ENCODE data around the gene GRK5.

The GRK5 gene

DNA sequence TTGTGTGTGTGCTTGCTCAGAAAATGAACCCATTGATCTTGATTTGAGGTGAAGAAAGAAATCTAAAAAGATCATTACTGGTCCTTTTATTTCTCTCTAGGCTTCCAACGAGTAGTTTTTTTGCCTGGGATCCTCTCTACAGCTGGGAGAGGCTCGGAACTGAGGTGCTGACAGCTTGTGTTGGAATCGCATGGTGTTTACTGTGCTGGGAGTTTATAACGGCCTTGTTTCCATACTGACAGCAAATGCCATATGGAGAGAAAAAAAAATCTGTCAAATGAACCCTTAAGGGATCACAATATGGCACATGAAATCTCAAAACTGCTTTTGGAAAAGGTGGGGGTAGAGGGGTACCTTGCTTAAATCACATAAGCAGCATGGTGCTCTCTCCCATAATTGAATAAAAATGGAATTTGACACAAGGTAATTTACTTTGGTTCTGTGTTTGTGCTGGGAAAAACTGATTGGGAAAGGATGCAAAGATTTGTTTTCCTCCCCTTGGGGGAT, 170.1 kb downstream of the GRK5 start:
- H3K4me2 ChIP-seq (ENCODE audit: low read length): no peak overlapping the region
- no peak overlapping the region for H3K27ac ChIP-seq (ENCODE audit: low read depth, low read length)
- no peak overlapping the region for H2BK12ac ChIP-seq (ENCODE audit: low read length)
- no peaks in the 10 kb centered on the region for H3K9me3 ChIP-seq (ENCODE audit: insufficient read depth, low read depth, low read length)
- H4K12ac ChIP-seq (ENCODE audit: low read depth, low read length): no peak overlapping the region
- no peak overlapping the region for H3K4ac ChIP-seq (ENCODE audit: low read depth, low read length)
- H3K79me2 ChIP-seq (ENCODE audit: control insufficient read depth, insufficient read depth, low read length, poor library complexity): no peaks in the 10 kb centered on the region
- no peak overlapping the region for H4K8ac ChIP-seq (ENCODE audit: low read depth, low read length)
- no peak overlapping the region for H2AFZ ChIP-seq (ENCODE audit: insufficient read depth, low read length, poor library complexity)
- H2BK5ac ChIP-seq (ENCODE audit: low read depth, low read length, poor library complexity): no peak overlapping the region
- no peak overlapping the region for H3K18ac ChIP-seq (ENCODE audit: low read length)
- no peak overlapping the region for H2AK5ac ChIP-seq (ENCODE audit: low read length)
- DNase-seq: no peak
- no peak overlapping the region for H3K23ac ChIP-seq (ENCODE audit: low read length)
- no peaks in the 10 kb centered on the region for H3K27me3 ChIP-seq (ENCODE audit: insufficient read depth, low read length)
- no CpG with 5 or more reads among the region's 4 CpGs for WGBS (ENCODE audit: extremely low coverage, insufficient coverage, insufficient read length)
- H3K14ac ChIP-seq (ENCODE audit: low read length): no peak overlapping the region
- no peaks in the 10 kb centered on the region for H3K36me3 ChIP-seq (ENCODE audit: control insufficient read depth in 1 of 2, insufficient read depth in 2 of 2, low read length in 2 of 2)
- no peak overlapping the region for H4K91ac ChIP-seq (ENCODE audit: low read depth, low read length)
- no peak overlapping the region for H3K9ac ChIP-seq (ENCODE audit: low read length)
- no peak overlapping the region for H2BK120ac ChIP-seq (ENCODE audit: insufficient read depth, low read length, poor library complexity)
- no peaks in the 10 kb centered on the region for H3K4me1 ChIP-seq (ENCODE audit: control insufficient read depth in 1 of 2, insufficient read depth in 2 of 2, low read length in 2 of 2)
- no peaks in the 10 kb centered on the region for H3K79me1 ChIP-seq (ENCODE audit: low read length)
- H3K4me3 ChIP-seq (ENCODE audit: low read depth, low read length): no peak overlapping the region

DNA sequence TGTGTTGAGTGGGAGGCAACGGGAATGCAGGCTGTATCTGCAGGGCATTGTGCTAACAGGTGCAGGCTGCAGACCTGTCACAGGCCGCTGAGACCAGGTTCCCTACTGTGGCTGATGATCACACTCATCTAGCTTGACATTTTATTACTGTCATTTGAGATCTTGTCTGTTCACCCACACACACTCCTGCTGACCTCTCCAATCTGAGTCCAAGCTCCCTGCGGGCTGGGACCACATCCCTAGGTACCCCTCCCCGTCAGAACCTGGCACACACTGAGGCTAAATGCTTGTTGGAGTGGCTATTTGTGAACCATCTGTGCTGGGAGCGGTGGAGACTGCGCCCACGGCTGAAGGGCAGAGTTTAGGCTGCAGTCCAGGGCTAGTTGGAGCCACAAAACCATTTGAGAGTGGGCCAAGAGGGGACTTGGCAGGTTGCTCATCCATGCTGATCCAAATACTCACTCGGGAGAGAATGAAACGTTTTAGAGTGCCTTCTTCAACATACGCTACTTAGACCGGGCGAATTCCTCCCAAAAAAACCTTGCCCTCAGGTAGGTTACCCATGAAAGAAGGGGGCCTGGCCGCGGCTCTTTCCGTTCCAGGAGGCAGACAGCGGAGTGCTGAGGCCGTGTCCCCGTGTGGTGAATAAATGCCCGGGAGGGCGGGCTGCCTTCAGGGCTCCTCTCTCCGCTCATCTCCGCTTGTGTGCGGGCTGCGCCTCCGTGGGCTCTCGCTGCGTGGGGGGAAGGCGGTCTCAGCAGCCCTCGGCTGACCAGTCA, 170.8 kb downstream of the GRK5 start:
- Histone ChIP-seq H2AFZ (ENCODE audit: insufficient read depth, low read length, poor library complexity) (no peak overlapping the region), H3K18ac (ENCODE audit: low read length) (no peak overlapping the region), H3K27ac (ENCODE audit: low read depth, low read length) (no peak overlapping the region), H3K27me3 (ENCODE audit: insufficient read depth, low read length) (no peaks in the 10 kb centered on the region), H3K4me3 (ENCODE audit: low read depth, low read length) (no peak overlapping the region), H3K79me2 (ENCODE audit: control insufficient read depth, insufficient read depth, low read length, poor library complexity) (no peaks in the 10 kb centered on the region), H4K12ac (ENCODE audit: low read depth, low read length) (no peak overlapping the region), H2AK5ac (ENCODE audit: low read length) (no peak overlapping the region), H3K36me3 (ENCODE audit: control insufficient read depth in 1 of 2, insufficient read depth in 2 of 2, low read length in 2 of 2) (no peaks in the 10 kb centered on the region), H2BK5ac (ENCODE audit: low read depth, low read length, poor library complexity) (no peak overlapping the region), H3K9ac (ENCODE audit: low read length) (no peak overlapping the region), H4K8ac (ENCODE audit: low read depth, low read length) (no peak overlapping the region), H2BK120ac (ENCODE audit: insufficient read depth, low read length, poor library complexity) (no peak overlapping the region), H3K14ac (ENCODE audit: low read length) (no peak overlapping the region), H4K91ac (ENCODE audit: low read depth, low read length) (no peak overlapping the region), H3K23ac (ENCODE audit: low read length) (no peak overlapping the region), H2BK12ac (ENCODE audit: low read length) (no peak overlapping the region), H3K9me3 (ENCODE audit: insufficient read depth, low read depth, low read length) (no peaks in the 10 kb centered on the region), H3K4me2 (ENCODE audit: low read length) (no peak overlapping the region), H3K4me1 (ENCODE audit: control insufficient read depth in 1 of 2, insufficient read depth in 2 of 2, low read length in 2 of 2) (no peaks in the 10 kb centered on the region), H3K79me1 (ENCODE audit: low read length) (no peaks in the 10 kb centered on the region), H3K4ac (ENCODE audit: low read depth, low read length) (no peak overlapping the region)
- no CpG with 5 or more reads among the region's 29 CpGs for WGBS (ENCODE audit: extremely low coverage, insufficient coverage, insufficient read length)
- DNase-seq: no peak

DNA sequence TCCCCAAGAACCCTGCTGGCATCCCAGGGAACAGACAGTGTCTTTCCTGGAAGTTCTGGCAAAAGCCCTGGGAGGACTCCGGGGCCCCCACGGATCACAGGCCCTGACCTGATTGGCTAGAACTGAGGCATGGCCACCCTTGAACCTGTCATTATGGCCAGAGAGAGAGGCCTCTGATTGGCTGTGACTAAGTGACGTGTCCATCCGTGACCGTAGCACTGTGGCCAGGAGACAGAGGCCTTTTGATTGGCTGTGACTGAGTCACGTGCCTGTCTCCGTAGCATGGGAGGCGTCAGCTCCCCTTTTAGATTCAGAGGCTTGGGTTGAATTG, 171.3 kb downstream of the GRK5 start:
- Histone ChIP-seq H3K18ac (ENCODE audit: low read length) (no peak overlapping the region), H4K12ac (ENCODE audit: low read depth, low read length) (no peak overlapping the region), H3K27me3 (ENCODE audit: insufficient read depth, low read length) (no peaks in the 10 kb centered on the region), H4K8ac (ENCODE audit: low read depth, low read length) (no peak overlapping the region), H2BK5ac (ENCODE audit: low read depth, low read length, poor library complexity) (no peak overlapping the region), H3K4ac (ENCODE audit: low read depth, low read length) (no peak overlapping the region), H2BK12ac (ENCODE audit: low read length) (no peak overlapping the region), H3K14ac (ENCODE audit: low read length) (no peak overlapping the region), H3K9me3 (ENCODE audit: insufficient read depth, low read depth, low read length) (no peaks in the 10 kb centered on the region), H3K36me3 (ENCODE audit: control insufficient read depth in 1 of 2, insufficient read depth in 2 of 2, low read length in 2 of 2) (no peaks in the 10 kb centered on the region), H2AFZ (ENCODE audit: insufficient read depth, low read length, poor library complexity) (no peak overlapping the region), H3K4me2 (ENCODE audit: low read length) (no peak overlapping the region), H3K79me2 (ENCODE audit: control insufficient read depth, insufficient read depth, low read length, poor library complexity) (no peaks in the 10 kb centered on the region), H3K4me3 (ENCODE audit: low read depth, low read length) (no peak overlapping the region), H4K91ac (ENCODE audit: low read depth, low read length) (no peak overlapping the region), H3K23ac (ENCODE audit: low read length) (no peak overlapping the region), H2BK120ac (ENCODE audit: insufficient read depth, low read length, poor library complexity) (no peak overlapping the region), H3K9ac (ENCODE audit: low read length) (no peak overlapping the region), H3K4me1 (ENCODE audit: control insufficient read depth in 1 of 2, insufficient read depth in 2 of 2, low read length in 2 of 2) (no peaks in the 10 kb centered on the region), H3K27ac (ENCODE audit: low read depth, low read length) (no peak overlapping the region), H3K79me1 (ENCODE audit: low read length) (no peaks in the 10 kb centered on the region), H2AK5ac (ENCODE audit: low read length) (no peak overlapping the region)
- DNase-seq: no peak
- no CpG with 5 or more reads among the region's 8 CpGs for WGBS (ENCODE audit: extremely low coverage, insufficient coverage, insufficient read length)

DNA sequence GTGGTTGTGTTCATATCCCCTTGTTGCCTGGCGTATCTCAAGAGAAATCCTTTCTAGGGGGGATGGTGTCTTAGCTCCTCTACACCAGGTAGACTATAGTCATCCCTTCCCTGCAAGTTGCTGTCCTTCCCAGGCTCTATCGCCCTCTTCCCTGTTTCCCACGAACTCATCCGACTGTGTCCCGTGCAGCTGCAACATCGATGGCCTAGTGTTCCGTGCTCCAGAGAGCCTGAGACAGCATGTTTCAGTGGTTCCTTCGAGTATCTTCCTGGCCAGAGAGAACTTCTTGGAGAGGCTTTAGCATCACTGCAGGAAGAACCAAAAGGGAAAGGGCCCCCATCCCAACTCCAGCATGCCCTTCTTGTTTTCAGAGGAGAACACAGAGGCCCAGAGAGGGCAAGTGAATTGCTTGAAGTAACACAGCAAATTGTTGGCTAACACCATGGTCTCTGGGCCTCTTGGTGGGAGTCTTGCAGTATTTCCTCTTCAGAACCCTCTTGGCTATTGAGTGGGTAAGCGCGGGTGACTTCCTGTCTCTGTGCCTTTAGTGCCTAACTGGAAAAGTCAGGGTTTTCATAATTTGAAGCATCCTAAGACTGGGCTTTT, 172.2 kb downstream of the GRK5 start:
- DNase-seq: no peak
- Histone ChIP-seq H2BK12ac (ENCODE audit: low read length) (no peak overlapping the region), H3K79me2 (ENCODE audit: control insufficient read depth, insufficient read depth, low read length, poor library complexity) (no peaks in the 10 kb centered on the region), H3K9ac (ENCODE audit: low read length) (no peak overlapping the region), H2BK5ac (ENCODE audit: low read depth, low read length, poor library complexity) (no peak overlapping the region), H3K36me3 (ENCODE audit: control insufficient read depth in 1 of 2, insufficient read depth in 2 of 2, low read length in 2 of 2) (no peaks in the 10 kb centered on the region), H2BK120ac (ENCODE audit: insufficient read depth, low read length, poor library complexity) (no peak overlapping the region), H3K23ac (ENCODE audit: low read length) (no peak overlapping the region), H3K27ac (ENCODE audit: low read depth, low read length) (no peak overlapping the region), H4K8ac (ENCODE audit: low read depth, low read length) (no peak overlapping the region), H3K4me2 (ENCODE audit: low read length) (no peak overlapping the region), H3K14ac (ENCODE audit: low read length) (no peak overlapping the region), H3K4me3 (ENCODE audit: low read depth, low read length) (no peak overlapping the region), H2AK5ac (ENCODE audit: low read length) (no peak overlapping the region), H3K79me1 (ENCODE audit: low read length) (no peaks in the 10 kb centered on the region), H4K12ac (ENCODE audit: low read depth, low read length) (no peak overlapping the region), H2AFZ (ENCODE audit: insufficient read depth, low read length, poor library complexity) (no peak overlapping the region), H3K27me3 (ENCODE audit: insufficient read depth, low read length) (no peaks in the 10 kb centered on the region), H3K4ac (ENCODE audit: low read depth, low read length) (no peak overlapping the region), H4K91ac (ENCODE audit: low read depth, low read length) (no peak overlapping the region), H3K4me1 (ENCODE audit: control insufficient read depth in 1 of 2, insufficient read depth in 2 of 2, low read length in 2 of 2) (no peaks in the 10 kb centered on the region), H3K18ac (ENCODE audit: low read length) (no peak overlapping the region), H3K9me3 (ENCODE audit: insufficient read depth, low read depth, low read length) (no peaks in the 10 kb centered on the region)
- no CpG with 5 or more reads among the region's 10 CpGs for WGBS (ENCODE audit: extremely low coverage, insufficient coverage, insufficient read length)
